Activated CD8-positive, alpha-beta memory T cell treated with anti-CD3 and anti-CD28 coated beads for 1 hour (primary cell): ENCODE measurements around the gene RSRC2.

Experiments
- DNase-seq, 2 donors: peaks; one replicate each; pipeline ENCODE4 v3.0.0-alpha.2; 2020; ENCODE audit warnings: low read depth in 1 of 2; ENCODE audit errors: extremely low read depth in 1 of 2

Gene RSRC2

GRCh38 chr12:122454250-122454721 lies 72.5 kb downstream of the RSRC2 start:
- no peak for DNase-seq
